ENCODE data around the gene CDHR3. TPM values are rescaled to one million over a fixed set of nuclear protein-coding genes. Genes with fewer than 3 reads are reported as not detected.

The CDHR3 gene
- total RNA-seq, 4 donors from 2014 or later = 6.6 to 11.6 (median 8.9) TPM

GRCh38 chr7:106058928-106059324, 95.9 kb downstream of the CDHR3 start:
- DNase-seq (ENCODE audit: low spot score) (no peak), ATAC-seq (ENCODE audit: low FRiP score) (no peak)
- no peak for TF ChIP-seq CTCF (IDR thresholded peaks at IDR 0.05)

GRCh38 chr7:106059556-106059955, 96.5 kb downstream of the CDHR3 start:
- ATAC-seq (ENCODE audit: low FRiP score) (no peak), DNase-seq (ENCODE audit: low spot score) (no peak)
- no peak for TF ChIP-seq CTCF (IDR thresholded peaks at IDR 0.05)

GRCh38 chr7:106060394-106060920, 97.4 kb downstream of the CDHR3 start:
- ATAC-seq (ENCODE audit: low FRiP score) (no peak), DNase-seq (ENCODE audit: low spot score) (no peak)
- TF ChIP-seq CTCF (IDR thresholded peaks at IDR 0.05) = no peak

- ATAC-seq (ENCODE audit: low FRiP score) = no peak
- no peak for TF ChIP-seq CTCF (IDR thresholded peaks at IDR 0.05)
- no peak for DNase-seq (ENCODE audit: low spot score)
Observed at GRCh38 chr7:106061301-106061979, 98.4 kb downstream of the CDHR3 start.

- DNase-seq (ENCODE audit: low spot score) (no peak), ATAC-seq (ENCODE audit: low FRiP score) (no peak)
- no peak for TF ChIP-seq CTCF (IDR thresholded peaks at IDR 0.05)
Observed at GRCh38 chr7:106062006-106062405, 98.9 kb downstream of the CDHR3 start.

- TF ChIP-seq CTCF (IDR thresholded peaks at IDR 0.05) = no peak
- no peak for DNase-seq (ENCODE audit: low spot score)
- no peak for ATAC-seq (ENCODE audit: low FRiP score)
Observed at GRCh38 chr7:106062521-106062931, 99.5 kb downstream of the CDHR3 start.

- ATAC-seq (ENCODE audit: low FRiP score) (no peak), DNase-seq (ENCODE audit: low spot score) (no peak)
- TF ChIP-seq CTCF (IDR thresholded peaks at IDR 0.05) = no peak
Observed at GRCh38 chr7:106063024-106063423, 100.0 kb downstream of the CDHR3 start.
